HG03039 (cell line): ENCODE results near the gene CDT1.

Experiments used
- ATAC-seq: cut with Tn5 transposase; IDR thresholded peaks from one replicate; pipeline ENCODE4 v1.9.1; 2021; ENCODE audit warnings: mild to moderate bottlenecking, moderate library complexity; ENCODE audit not compliant: unreplicated experiment

CDT1 gene

GRCh38 chr16:88804173-88804551 lies 573 bp downstream of the CDT1 start:
- no peak for ATAC-seq

- ATAC-seq, result no peak
These were observed 1.2 kb downstream of the CDT1 start for GRCh38 chr16:88804552-88805339.

DNA sequence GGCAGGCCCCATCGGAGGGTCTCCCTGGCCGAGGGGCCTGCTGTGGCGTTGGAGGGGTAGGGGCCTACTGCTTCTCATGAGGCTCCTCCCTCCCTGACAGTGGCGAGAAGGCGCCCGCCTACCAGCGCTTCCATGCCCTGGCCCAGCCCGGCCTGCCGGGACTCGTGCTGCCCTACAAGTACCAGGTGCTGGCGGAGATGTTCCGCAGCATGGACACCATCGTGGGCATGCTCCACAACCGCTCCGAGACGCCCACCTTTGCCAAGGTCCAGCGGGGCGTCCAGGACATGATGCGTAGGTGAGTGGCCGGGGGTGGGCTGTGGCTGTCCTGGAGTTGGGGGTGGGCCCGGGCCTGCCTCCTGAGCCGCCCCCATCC lies 1.7 kb downstream of the CDT1 start:
- no peak for ATAC-seq

DNA sequence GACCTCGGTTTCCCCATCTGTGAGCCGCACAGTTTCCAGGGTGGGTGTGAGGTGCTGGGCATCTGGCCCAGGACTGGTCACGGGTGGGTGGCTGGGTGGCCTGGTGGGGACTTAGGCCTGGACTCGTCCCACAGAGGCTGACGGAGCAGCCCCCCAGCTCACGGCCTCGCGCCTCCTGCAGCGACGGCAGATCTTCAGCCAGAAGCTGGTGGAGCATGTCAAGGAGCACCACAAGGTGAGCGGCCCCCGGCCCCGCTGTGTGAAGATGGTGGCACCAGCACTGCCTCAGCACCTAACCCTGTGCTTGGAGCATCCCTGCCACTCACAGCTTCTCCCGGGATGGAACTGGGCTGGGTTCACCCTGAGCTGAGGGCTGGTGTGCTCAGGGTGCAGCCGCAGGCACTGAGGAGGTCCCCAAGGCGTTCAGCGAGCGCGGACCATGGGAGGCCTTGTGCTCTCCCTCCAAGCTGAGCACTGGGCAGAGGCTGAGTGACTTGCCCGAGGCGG lies 2.4 kb downstream of the CDT1 start:
- no peak for ATAC-seq

DNA sequence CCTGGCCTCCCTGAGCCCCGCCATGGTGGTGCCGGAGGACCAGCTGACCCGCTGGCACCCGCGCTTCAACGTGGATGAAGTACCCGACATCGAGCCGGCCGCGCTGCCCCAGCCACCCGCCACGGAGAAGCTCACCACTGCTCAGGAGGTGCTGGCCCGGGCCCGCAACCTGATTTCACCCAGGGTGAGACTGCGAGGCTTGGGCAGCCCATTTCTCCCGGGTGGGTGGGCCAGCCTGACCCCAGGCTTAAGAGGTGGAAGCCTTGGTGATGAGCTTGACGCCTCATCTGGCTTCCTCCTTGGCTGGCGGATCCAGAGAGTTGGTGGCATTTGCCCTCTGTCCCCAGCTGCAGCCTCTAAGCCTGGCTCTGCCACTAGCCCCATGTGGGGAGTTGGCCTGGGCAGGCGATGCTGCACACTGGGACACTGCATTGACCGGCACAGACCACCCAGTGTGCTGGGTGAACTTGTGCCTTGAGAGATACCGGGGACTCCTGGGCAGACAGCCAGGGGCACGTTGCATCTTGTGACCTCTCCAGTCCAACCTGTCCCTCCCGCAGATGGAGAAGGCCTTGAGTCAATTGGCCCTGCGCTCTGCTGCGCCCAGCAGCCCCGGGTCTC lies 3.0 kb downstream of the CDT1 start:
- no peak for ATAC-seq

- ATAC-seq, result no peak
These were observed 3.6 kb downstream of the CDT1 start for GRCh38 chr16:88807142-88807625.

GRCh38 chr16:88807626-88808453 lies 4.3 kb downstream of the CDT1 start:
- ATAC-seq, result no peak

GRCh38 chr16:88809068-88809675 lies 5.6 kb downstream of the CDT1 start:
- ATAC-seq, result no peak

GRCh38 chr16:88809676-88810165 lies 6.1 kb downstream of the CDT1 start:
- ATAC-seq, result no peak

DNA sequence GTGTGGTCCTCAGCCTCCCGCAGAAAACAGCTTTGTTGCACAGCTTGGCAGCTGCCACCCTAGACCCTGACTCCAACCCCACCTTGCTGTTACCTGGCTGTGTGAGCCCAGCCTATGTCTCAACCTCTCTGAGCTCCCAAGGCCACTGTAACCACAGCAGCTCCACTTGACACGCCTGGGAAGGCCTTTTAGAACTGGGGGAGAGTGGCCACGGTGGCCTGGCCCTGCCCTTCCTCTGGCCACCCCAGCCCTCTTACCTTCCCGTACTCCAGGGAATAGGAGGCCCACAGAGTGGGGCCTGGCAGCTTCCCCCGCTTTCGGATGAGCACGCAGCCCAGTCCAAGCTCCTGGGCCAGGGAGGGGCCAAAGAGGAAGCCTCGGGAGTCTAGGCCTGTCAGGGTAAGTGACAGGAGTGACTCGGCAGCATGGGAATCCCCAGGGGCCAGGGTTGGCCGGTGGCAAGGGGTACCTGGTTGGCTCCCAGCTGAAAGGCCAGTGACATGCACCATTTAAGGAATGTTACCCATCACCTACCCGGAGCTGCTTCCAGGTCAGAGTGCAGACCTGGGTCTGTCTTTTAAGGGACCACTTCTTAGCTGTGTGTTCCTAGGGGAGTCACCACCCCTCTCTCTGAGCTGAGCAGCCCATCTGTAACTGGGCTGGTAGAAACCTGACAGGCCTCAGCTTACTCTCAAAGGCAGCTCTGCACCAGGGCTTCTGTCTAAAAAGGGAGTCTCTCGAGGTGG lies 6.8 kb downstream of the CDT1 start:
- no peak for ATAC-seq

GRCh38 chr16:88810912-88811768 lies 7.6 kb downstream of the CDT1 start:
- peak; percentile 40 for ATAC-seq

DNA sequence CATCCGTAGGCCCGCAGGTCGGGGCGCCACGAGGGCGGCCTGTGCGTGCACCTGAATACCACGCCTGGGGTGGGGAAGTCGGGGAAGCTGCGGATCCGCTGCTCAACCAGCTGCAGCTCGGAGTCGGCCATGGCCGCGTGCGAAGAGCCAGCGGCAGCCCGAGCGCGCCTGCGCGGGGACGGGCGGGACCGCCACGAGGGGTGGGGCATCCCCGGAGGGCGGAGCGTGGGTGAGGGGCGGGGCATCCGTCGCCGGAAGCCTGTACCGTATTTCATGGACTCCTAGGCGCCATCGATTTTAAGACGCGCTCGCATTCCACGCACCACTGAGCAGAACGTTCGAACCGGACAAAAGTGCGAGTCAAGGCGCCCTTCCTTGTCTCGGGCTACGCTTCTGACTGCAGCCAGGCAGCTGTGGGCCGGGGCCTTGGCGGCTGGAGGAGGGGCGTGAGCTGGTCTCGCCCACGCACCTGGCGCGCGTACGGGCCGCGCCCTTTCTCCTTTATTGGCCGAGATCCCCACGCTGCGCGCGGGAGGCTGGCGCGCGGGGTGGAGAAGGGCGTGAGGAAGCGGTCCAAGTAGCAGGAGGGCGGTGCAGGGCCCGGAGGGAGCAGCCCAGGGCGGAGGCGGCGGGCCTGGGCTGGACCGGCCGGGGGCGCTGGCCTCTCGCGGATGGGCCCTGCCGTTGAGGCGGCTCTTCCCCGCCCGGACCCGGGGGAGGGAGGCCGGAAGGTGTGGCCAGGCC lies 8.4 kb downstream of the CDT1 start, which contains the start of gene APRT:
TSS of gene APRT (minus strand) at position 160 of the 744 bp plus-strand sequence. CDS start at position 131, 29 bp downstream.
- peak; percentile 60 for ATAC-seq

DNA sequence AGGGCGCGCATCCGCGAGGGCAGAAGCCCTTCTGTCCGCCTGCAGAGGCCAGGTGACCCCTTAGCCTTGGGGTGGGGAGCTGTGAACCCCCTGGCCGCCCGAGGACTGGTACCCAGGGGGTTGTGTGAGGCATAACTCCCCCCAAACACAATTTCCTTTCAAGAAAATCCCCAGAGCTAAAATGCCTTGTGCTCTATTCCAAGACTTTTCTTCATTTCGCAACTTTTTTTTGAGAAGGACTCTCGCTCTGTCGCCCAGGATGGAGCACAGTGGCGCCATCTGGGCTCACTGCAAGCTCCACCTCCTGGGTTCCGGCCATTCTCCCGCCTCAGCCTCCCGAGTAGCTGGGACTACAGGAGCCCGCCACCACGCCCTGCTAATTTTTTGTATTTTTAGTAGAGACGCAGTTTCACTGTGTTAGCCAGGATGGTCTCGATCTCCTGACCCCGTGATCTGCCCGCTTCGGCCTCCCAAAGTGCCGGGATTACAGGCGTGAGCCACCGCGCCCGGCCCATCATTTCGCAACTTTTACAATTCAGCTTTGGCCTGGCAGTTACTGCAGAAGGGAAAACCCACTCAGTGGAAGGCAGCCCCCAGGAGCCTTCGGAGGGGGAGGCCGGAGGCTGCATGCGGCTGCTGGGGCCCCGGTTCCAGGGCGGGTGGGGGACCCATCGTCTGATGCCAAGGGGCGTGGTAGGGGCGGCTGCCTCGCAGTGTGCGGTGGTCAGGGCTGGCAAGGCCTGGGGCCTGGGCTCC lies 9.1 kb downstream of the CDT1 start:
- ATAC-seq, result no peak

- ATAC-seq, result no peak
These were observed 9.9 kb downstream of the CDT1 start for GRCh38 chr16:88813269-88814143.

DNA sequence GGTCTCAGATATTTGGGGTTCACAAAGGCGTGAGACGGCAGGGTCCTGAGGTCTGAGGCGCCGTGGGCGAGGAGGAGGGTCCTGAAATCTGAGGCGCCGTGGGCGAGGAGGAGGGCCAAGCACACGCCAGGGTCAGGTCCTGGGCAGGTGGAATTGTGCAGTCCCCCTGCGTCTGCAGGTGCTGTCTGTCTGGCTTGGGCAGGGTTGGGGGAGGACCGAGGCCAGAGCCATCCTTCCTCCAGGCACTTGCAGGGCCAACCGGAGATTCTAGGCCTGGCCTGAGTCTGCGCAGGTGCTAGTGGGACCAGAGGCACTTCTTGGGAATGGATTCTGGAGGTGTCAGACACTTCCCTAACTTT lies 10.5 kb downstream of the CDT1 start:
- ATAC-seq, result no peak

GRCh38 chr16:88815227-88815626 lies 11.6 kb downstream of the CDT1 start:
- no peak for ATAC-seq
